GM21390 (cell line): ENCODE data around the gene SLC24A3.
A peak's percentile ranks its signal among the peaks of the same experiment; 100 is the strongest.
"Not testable (repeated sequence)": the region's sequence is repeated elsewhere in the genome, so short reads cannot be mapped to it uniquely, and the experiment has no call there.

Experiments used
- ATAC-seq: cut with Tn5 transposase; IDR thresholded peaks from one replicate; pipeline ENCODE4 v1.9.1; 2021; ENCODE audit not compliant: unreplicated experiment

The SLC24A3 gene

DNA sequence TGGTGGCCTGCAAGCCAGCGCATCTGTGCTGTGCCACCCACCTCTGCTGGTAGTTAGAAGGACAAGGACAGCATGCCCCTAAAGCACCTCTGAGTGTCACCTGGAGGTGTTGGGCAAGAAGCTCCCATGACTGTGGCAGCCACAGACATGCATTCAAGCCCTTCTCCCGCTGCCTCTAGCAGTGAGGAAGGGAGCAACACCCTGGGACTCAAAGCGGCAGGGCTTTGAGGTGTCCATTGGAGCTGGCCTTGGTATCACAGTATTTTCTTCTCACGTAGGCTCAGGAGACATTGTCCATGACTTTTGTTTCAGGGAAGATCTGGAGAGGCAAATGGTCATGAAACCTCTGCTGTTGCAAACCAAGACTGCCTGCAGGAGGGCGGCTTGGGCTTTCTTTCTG, 404.8 kb downstream of the SLC24A3 start:
- no peak for ATAC-seq

DNA sequence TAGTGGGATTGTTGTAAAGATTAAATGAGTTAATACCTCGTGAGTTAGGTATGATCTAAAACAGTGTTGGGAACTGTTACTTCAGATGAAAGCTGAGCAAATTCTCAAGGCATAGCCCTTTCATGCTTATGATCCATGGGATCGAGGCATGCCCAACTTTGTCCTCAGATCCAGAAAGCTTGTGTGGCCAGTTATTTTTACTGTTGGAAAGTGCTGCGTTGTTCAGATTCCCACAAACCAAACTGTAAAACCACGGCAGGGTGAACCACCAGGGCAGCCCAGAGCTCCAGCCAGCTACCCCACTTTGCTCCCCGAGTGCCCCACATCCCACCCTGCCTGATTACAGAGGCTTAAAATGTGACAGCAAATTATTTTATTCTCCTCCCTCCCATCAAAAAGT, 406.3 kb downstream of the SLC24A3 start:
- no peak for ATAC-seq

DNA sequence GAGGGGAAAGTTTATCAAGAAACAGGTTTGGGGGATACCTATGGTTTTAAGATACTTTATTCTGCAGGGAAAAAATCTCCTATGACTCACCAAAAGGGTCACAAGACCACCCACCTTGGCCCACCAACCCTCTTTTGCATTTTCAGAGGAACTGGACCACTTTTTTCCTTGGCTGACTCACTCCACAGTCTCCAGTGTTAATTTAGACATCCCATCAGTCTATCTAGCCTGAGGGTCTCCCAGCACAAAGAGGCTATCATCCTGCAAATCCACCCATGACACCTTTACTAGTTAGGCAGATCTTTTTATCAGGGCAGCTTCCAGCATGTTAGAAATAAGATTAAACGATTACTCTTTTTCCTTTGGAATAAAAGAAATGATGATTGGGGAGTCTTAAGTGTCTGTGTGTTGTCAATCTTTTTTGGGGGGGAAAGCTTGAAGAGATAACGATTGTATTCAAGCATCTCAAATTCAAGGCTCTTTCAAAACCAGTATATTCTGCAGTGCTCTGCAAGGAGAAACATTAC, 407.5 kb downstream of the SLC24A3 start:
- no peak for ATAC-seq

DNA sequence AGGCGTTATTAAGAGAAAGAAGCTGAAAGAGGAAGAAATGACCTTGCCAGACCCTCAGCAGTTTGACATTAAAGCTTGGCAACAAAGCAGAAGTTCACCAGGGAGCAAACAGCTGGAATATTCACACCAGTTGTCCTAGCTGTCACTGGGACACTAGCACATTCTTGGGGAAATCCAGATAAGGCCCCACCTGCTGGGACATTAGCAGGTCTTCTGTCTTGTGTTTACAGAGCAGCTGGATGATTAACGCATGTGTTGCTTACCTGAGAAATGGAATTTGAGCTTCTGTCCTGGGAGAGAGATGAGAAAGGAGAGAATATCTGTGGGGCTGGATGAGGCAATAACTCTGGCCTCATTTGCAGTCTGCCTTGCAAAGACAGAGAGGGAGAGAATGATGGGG, 408.0 kb downstream of the SLC24A3 start:
- no peak for ATAC-seq

DNA sequence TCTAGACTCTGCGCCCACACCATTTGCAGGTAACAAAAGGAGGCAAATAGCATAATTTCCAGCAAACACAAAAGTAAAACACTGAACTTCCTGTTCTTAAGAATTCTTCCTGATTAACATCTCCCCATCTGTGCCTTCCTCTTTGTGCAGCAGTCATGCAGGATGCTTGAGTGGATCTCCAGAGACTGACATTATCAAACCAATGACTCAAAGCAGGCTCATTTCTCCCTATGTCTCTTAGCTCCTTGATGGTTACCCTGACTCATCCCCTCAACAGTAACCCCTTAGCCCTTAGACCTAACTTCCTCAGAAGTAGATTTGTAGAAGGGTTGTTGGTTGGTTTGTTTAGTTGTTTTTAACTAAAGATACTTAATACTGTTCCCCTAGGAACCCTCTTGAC, 408.6 kb downstream of the SLC24A3 start:
- ATAC-seq = no peak

DNA sequence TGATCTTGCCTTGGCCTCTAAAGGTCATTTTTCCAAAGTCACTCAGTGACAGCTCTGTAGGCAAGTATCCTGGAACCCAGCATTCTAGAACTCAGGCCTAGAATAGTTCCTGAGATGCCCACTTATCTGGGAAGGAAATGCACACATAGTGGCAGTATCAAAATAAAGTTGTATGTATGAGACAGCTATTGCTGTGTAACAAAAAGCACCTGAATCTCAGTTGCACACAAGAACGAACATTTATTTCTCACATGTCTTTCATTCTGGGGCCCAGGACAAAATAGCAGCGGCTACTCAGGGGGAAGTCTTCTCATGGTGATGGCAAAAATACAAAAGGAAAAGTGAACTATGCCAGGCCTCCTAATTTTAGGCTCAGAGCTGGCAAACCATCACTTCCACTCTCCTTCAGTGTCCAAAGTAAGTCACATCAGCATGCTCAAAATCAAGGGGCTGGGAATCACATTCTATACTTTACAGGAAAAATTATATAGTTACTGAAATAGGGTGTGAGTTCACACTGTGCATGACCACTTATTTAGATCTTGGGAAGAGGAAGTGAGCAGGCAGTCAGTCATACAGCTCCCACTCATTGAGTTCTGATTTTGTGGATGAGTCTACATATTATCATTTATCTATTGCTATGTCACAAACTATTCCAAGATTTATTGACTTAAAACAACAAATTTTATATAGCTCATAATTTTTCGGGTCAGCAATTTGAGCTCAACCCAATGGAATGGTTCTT, 412.0 kb downstream of the SLC24A3 start:
- no peak for ATAC-seq

DNA sequence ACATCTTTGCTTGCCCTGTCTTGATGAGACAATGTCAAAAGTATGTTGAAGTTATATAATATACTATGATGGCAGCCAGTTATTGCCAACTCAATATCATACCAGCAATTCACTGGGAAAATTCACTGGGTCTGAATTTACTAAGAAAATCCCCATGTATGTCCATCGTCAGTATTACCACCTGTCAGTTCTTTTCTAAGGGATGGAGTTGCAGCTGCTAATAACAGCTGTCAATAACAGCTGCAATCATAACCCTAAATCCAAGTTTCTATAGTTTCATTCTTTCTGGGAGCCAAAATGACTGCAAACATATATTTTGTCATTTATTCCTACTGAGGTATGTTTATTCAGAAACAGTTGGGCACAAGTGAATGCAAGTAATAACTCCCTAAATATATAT, 413.0 kb downstream of the SLC24A3 start:
- ATAC-seq = no peak

DNA sequence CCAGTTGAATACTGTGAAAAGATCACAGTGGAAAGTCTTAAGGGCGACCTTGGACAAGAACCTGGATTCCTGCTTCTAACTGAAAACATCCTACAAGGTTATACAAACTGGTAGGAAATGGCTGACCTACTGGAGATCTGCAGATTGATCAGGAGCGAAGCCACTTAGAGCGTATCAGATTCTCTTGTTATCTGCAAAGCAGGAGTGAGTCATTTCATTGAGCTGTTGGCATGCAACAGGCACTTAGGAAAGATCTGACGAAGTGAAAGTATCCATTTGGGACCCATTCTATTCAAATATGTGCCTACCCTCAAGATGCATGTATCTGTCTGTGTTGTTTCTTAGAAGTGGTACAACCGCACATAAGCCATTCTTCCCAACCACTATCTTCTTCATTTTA, 414.5 kb downstream of the SLC24A3 start:
- ATAC-seq = no peak

DNA sequence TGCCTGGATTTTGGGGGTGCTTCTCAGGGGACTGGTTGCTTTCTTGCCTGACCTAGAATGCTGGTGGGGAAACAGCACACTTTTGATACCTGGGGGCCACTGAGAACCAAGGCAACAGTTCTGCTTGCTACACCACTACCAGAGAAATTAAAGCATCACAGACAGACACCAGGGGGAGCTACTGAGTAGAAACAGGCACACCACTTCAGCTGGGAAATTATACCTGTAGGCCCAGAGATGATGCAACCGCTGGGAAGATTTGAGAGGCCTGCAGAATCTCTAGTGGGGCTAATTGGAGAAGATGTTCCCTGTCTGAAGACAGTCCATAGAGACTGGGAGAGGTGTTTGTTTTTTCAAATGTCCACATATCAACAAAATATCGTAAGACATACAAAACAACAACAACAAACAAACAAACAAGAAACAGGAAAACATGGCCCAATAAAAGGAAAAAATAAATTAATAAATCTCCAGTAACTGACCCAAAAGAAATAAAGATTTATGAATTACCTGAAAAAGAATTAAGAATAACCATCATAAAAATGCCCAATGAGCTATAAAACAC, 416.2 kb downstream of the SLC24A3 start:
- ATAC-seq = peak; percentile 58

DNA sequence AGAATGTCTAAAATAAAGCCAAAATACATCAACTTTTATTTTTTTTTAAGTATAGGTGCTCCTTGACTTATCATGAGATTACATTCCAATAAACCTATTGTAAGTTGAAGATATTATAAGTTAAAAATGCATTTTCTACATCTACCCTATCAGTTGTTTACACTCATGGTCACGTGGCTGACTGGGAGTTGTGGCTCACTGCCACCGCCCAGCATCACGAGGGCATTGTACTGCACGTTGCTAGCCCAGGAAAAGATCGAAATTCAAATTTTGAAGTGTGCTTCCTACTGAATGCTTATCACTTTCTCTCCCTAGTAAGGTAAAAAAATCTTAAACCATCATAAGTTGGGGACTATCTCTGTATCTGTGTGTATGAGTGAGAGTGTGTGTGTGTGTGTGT, 419.0 kb downstream of the SLC24A3 start:
- no peak for ATAC-seq

DNA sequence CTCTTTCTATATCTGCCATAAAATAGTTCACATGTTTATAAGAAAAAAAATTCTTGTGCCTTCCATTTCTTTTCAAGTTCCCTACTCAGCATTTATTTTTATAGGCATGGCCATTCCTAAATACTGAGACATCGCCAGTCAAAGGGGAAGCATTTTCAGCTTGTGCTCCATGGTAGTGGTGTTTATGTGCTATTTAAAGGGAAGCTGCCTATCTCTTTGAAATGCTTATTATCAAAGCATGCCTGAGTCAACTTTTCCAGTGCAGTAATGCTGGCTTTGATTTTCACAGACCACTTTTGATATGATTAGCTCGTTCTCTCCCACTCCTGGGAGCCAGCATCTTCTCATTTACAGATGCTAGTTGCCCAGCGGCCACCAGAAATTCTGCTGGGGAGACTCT, 421.5 kb downstream of the SLC24A3 start:
- ATAC-seq = no peak

DNA sequence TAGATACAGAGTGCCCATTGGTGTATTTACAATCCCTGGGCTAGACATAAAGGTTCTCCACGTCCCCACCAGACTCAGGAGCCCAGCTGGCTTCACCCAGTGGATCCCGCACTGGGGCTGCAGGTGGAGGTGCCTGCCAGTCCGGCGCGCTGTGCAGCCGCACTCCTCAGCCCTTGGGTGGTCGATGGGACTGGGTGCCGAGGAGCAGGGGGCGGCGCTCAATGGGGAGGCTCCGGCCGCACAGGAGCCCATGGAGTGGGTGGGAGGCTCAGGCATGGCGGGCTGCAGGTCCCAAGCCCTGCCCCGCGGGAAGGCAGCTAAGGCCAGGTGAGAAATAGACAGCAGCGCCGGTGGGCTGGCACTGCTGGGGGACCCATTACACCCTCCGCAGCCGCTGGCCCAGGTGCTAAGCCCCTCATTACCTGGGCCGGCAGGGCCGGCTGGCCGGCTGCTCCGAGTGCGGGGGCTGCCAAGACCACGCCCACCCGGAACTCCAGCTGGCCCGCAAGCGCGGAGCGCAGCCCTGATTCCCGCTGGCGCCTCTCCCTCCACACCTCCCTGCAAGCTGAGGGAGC, 427.1 kb downstream of the SLC24A3 start:
- ATAC-seq = not testable (repeated sequence)

DNA sequence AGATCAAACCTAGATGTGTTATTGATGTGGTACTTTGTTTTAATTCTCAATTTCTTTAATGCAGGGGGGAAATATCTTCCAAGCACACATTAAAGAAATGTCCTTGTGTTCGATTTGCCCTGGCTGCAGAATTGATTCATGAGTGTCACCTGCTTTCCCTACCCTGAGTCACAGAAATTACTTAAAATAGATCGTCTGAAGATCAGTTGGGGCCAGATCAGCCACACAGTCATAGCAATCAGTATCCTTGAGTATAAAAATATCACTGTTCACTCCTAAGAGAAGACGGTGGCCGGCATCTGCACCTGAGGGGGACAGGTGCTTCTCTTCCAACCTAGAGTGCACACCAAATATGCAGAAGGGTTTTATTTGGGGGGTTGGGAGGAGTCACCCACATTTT, 430.4 kb downstream of the SLC24A3 start:
- ATAC-seq = no peak

DNA sequence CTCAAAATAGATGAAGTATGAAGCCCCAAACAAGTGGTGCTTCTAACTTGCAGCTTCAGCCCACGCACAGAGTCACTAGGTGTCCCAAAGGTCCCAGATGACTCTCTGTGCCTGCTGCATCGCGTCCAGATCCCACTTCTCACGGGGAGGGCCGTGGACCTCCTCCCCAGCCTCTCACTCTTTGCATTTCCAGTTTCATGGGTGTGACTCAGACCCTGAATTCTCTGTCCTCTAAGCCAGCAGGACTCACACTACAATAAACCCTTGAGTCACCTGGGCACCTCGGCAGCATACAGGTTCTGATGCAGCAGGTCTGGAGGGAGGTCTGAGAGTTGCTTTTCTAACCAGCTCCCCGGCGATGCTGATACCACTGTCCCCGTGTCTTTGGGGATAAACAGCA, 431.6 kb downstream of the SLC24A3 start:
- peak; percentile 51 for ATAC-seq

DNA sequence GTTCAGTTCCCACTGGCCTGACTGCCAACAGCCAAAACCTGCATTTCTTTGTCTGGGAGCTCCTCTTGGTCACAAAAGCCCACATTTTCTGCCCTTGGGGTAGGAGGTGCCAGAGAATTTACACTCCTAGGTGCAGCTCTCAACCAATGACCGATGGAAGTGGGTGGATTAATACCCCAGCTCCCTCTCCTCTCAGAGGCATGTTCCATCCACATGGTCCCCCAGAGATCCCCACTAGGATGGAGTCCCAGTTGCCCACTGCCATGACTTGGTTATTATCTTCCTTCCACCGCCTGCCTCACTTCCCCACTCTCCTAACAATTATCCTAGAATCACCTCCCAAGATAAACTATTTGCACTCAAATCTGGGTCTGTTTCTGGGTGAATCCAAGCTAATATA, 434.5 kb downstream of the SLC24A3 start:
- no peak for ATAC-seq

DNA sequence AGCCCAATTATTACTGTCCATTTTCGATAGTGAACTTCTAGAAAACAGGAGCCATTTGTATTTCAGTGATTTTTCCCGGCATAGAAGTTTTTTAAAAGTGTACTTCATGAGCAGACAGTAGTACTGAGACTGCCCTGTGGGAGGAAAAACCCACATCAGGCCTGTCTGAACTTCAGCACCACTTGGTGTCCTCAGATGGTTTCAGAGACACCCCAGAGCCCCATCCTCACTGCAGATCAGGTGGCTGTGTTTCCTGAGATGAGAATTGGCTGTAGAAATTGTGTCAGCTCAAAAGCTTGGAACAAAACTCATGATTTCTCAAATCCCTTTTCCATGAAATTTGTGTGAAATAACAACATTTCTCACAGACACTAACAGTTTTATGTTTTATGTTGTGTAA, 435.6 kb downstream of the SLC24A3 start:
- ATAC-seq = no peak

DNA sequence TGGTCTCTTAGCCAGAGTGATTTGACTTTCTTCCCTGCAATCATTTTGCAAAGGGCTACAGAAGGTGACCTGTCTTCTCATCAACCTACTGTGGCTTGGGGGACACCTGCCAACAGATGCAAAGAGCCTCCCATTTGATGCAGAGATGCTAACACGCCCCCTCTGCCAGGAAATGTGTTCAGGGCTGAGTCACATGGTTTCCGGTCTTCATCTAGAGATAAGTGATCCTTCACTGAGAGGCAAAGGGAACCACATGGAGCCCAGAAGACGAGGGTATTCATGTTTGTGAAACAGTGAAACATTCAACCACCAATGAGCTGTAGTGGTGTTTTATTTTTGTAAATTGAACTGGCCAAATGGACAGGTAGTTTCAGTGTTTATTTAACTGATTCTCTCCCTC, 436.6 kb downstream of the SLC24A3 start:
- ATAC-seq = no peak

DNA sequence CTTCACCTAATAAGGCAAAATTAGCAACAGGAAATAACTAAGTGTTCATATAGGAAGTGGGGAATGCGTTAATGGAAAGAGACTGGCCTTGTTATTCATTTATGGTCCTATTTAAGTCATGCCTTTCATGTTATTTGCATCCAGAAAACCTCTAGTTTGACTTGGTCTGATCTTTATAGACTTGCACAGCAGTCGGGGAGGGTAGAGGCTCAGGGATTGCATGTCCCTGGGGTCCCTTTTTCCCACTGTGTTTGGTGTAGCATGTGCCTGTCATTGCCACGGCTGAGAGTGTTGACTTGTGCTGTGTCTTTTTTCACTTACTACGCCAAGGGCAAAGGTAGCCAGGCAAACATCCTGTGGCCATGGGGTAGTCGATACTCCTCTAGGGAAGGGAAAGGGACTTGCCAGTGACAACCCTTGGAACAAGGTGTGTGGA, 440.2 kb downstream of the SLC24A3 start:
- no peak for ATAC-seq

DNA sequence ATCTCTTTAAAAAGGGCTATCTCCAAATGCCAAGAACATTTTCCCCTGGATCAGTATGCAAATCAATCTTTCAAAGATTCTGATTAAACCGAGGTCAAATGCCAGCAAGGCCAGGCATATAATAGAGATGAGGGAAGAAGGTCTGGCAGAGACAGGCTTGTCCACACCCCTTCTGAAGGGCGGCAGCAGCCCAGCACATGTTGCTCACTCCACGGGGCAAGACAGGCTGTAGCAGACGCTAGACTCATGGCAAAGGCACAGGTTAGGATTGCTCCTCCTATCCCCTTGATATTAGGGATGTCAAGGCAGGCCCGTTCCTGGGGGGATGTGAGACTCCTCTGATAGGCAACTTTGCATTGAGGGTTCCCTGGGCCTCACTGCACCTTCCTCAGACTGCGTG, 440.9 kb downstream of the SLC24A3 start:
- ATAC-seq = no peak

DNA sequence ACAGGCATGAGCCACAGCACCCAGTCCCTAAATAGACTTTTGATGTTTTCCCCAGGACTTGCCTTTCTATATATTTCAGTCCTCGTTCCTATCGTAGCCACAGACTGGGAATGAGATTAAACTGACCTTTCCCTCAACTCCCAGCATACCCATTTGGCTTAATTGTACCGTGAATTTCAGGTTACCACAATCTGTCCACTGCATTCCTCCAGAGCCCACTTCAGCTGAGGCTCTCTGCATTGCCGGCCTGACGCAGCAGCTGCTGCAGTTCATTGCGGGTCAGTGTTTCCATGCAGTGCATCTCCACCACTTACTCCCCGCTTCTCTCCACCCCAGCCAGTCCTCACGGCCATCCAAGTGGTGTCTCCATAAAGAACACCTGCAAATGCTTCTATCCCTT, 442.5 kb downstream of the SLC24A3 start:
- ATAC-seq = no peak

DNA sequence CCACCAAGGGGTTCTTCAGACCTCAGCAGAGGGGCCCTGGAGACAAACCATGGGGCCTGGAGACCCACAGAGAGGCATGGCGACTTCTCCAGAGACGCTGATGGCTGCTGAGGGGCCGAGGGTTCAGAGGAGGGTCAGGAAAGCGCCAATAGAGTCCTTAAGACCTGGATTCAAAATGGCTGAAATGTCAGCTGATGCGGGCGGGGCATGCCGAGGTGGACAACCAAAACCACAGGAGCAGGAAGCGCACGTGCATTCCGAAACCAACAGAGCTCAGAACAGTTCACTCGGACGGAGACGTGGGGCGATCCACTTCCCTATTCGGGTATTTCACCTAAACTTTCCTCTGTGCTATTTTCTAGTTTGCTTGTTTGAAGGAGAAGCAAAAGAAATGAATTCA, 445.7 kb downstream of the SLC24A3 start:
- peak; percentile 78 for ATAC-seq

DNA sequence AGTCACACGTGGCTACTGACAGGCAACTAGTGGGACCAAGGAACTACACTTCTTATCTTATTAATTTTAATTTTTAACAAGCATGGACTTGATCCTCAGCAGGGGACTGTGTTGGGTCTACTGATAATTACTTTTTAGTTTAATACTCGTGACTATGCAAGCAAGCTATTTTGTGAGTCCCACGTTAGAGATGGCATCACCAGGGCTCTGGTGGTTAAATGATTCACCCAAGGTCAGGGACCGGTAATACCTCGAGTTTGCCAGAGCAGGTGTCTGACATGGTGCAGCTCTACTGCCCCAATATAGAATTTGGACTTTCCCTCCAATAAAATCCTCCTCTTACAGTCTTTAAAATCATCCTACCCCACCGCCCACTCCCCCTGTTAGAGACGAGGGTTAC, 447.0 kb downstream of the SLC24A3 start:
- no peak for ATAC-seq
